ENCODE data around the gene CMKLR1.

CMKLR1 gene

GRCh38 chr12:108315486-108316105 lies 23.5 kb downstream of the CMKLR1 start:
- no peak for DNase-seq

DNA sequence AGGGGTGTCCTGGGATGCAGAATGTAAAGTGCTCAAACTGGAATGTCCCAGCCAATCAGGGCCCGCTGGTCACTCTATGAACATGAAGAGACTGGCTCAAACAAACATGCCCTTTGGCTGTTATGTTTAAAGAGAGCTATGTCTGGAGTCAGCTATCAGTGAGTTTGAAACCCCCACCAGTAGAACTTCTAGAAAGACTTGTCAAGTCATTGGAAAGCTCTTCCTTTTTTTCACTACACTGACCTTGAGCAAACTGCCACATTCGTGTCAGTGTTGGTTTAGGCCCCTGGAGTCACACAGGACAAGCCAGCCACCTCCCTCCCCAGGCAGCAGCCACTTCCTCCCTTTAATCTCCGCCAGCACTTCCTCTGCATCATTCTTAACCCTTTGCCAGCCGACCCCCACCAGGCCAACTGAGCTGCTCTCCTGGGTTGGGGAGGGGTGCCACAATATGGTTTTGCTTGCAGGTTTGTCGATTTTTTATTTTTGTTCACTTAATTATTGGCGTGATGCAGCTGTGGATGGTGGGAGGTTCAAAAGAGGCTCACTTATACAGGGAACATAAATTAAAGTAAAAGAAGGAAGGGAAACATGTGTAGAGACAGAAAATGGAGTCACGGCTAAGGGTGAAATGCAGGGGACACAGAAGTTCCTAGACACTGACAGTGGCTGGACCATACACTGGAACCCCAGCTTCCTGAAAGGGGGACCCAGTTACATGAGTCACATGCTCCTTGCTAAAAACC lies 25.3 kb downstream of the CMKLR1 start:
- peak; percentile 7 for DNase-seq

- DNase-seq = no peak
Observed at GRCh38 chr12:108313241-108313605, 25.9 kb downstream of the CMKLR1 start.

DNA sequence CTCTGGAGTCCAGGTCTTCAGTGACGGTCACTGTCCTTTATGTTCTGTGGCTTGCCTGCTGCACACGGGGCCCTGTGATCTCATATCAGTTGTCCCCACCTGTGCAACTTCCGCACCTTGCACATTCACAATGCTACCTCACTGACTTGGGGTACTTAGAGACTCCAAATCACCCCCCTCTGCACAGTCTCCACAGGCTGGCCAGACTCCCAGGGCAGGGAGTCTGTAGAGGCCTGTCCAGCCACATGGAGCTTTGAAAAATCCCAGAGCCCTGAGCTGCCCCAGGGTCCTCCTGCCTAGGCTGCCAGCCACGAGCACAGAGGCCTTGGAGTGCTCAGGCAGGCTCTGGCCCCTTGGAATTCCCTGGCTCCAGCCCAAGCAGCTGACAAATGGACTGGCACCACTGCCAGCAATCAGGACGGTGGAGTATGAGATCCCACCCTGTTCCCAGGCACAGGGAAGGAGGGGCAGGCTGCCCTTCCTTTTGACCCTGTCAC lies 26.4 kb downstream of the CMKLR1 start:
- no peak for DNase-seq

- no peak for DNase-seq
Observed at GRCh38 chr12:108312073-108312659, 26.9 kb downstream of the CMKLR1 start.

DNA sequence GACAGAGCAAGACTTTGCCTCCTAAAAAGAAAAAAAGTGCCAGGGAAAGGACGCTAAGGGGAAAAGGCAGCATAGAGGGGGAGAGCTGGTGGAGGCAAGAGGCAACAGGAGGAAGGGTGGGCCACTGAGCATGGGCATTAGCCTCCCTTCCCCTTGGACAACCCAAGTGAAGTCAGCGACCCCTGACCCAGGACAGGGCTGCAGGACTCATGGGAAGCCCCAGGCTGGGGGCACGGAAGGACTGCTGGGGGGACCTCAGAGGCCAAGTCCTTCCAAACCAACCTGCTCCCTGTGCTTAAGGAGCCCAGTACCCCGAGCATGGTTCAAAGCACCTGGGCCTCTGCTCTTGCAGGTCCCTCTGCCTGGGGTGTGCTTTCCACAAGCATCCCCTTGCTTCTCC lies 27.5 kb downstream of the CMKLR1 start:
- DNase-seq = no peak

- no peak for DNase-seq
Observed at GRCh38 chr12:108310489-108310888, 28.6 kb downstream of the CMKLR1 start.

GRCh38 chr12:108309674-108310312 lies 29.3 kb downstream of the CMKLR1 start:
- no peak for DNase-seq

DNA sequence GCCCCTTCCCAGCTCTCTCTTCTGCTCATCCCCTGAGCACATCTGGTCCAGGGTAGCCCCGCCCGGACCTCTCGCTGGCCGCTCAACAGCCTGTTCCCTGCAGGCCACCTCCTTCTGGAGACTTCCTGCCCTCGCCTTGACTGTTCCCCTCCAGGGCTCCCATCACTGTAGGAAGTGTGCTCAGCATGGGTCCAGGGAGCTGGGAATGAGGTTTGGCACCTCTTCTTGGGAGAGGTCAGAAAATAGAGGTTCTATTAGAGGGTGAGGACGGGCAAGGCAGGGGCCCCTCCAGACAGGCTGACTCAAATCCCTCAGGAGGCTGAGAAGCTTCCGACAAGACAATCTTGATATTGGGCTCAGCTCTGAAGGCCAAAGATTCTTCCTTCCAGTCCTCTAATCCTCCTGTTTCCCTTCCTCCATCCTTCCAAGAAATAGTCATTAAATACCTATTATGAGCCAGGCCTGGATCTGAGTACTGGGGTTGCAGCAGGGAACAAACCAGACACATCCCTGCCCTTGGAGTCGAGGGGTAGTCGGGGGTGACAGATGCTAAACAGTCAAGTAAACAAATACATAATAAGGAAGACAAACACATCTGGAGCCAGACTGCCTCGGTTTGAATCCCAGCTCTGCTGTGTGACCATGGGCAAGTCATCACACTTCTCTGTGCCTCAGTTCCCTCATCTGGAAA lies 30.6 kb downstream of the CMKLR1 start:
- DNase-seq = no peak

DNA sequence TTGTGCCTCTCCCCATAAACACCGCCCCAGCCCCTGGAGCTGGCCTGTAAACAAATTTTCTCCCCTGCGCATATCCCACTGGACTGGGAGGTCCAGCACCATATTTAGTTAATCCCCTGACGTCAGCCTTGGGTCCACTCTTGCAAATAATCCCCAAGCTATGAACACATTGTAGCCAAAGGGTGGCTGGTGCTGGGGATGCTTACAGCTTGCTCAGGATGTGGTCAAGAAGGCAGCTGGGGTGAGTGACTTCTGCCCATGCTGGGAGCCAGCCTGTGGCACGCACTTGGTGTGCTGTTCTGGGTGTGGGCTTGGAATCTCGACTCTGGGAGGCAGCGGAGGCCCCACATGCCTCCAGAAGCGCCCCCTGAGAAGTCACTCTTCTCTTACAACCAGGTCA lies 32.1 kb downstream of the CMKLR1 start:
- DNase-seq = no peak

DNA sequence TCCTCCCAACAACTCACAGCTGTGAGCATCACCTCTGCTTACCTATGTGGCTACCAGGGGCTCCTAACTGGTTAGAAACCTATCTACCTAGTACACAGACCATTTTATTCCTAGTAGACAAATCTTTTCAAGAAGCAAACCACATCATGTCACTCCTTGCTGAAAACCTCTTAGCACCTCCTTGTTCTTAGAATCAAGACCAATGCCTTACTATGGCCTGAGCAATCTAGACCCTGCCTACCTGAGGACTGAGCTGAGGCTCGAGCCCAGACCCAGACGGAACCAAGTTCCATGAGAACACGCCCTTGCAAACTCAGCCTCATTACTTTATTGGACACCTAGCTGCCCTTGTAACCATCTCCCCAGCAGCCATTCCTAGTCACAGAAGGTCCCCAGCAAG lies 32.6 kb downstream of the CMKLR1 start:
- no peak for DNase-seq

DNA sequence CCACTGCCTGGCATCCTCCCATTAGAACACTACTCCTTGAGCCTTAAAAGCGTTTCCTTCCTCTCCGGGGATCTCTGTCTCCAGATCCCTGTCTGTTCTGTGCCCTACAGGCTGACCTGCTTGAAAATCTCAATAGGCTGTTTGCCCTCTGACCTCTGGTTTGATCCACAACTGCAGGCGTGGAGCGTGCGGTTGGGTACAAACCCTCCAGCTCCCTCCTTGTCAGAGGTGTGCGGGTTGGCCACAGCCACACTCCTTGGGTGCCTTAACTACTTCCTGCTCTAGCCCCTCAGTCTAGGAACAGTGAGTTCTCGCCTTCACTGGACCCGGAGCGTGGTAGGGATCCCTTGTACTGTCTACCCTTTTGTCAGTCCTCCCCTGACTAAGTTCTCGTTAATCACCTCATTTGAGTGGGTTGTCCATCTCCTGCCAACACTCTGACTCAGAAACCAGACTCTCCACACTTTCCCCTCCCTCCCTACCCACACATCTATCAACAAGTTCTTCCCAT lies 33.1 kb downstream of the CMKLR1 start:
- no peak for DNase-seq

DNA sequence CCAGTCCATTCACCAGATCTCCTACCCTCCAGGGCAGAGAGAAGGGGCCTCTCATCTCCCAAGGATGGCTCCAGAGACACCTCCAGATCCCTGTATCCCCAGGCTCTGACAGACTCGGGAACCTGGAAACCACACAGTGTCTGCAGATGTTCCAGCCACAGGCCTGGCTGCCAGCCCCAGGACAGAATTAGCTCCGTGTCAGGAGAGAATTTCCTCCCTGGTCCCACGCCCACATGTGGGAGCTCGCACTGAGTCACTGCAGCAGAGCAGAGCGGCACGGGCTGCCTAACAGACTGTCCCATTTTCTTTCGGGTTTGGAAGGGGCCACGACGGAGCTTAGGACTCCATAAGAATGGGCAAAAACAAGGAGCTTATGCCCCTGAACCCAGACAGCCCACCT lies 33.6 kb downstream of the CMKLR1 start:
- DNase-seq = no peak

DNA sequence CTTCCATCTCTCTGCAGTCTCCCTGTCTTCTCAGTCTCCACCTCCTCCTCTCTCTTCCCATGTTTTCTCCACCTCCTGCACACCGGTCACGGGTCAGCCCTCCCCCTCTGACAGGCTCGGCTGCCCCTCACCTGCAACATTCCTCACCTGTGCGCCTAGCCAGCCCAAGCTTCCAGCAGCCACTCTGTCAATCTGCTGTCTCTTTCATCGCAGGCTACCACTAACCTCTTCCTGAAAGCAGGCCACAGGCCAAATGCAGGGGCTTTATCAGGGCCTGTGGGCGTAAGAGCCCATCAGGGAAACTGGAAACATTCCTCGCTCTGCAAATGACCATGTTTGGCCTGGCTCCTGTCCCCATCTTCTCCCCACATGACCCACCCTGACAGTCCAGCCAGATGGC lies 34.5 kb downstream of the CMKLR1 start:
- DNase-seq = no peak

DNA sequence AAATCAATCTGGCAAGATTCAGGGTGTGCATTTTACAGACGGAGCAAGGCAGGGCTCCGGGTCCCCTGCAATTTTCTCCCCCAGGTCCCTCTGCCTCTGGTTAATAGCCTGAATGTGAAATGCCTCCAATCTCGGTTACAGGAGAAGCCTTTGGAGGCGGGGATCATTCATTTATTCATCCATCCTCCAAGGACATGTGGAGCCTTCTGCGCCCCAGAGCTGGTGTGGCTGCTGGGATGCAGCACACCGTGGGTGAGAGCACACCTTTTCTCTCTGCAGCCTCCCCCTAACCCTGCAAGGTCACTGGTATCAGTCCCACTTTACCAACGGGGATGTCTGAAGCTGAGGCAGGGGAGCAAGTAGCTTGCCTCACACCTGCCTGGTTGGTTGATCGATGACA lies 35.4 kb downstream of the CMKLR1 start:
- no peak for DNase-seq

DNA sequence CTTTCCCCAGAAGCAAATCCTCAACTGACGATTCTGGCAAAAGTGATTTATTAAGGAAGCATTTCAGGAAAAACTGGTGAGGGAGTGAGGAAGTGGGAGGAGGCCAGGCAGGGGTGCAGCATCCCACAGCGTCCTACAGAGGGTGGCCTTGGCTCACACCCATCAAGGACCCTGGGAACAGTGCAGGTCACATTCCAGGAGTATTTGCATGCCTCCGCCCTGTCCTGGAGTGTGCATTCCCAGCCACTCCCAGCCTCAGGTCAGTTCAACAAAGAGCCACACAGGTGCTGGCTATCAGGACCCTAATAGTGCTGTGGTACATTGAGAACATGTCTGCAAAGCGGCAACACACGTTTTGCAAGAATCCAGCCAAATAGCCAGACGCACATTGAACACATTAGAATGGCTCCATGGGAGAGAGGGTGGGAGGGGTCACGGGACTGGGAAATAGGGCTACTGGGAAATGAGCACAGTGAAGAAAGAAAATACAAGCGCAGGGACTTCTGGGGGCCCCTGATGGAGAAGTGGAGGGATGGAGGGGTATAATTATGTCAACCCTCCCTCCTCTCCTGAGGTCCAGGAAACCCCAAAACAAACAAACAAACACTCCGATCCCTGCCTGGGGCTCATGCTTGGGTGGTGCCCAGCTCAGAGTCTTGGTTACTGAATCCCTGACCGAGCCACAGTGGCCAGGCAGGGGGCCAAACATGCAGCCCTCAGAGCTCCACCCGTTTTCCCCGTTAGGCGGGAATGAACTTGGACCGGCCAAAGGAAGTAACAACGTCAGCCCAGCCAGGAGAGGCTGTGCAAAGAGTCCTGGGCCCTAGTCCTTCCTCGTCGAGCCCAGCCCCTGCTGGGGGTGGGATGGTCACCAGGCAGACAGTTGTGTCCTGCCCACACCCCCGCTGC lies 36.5 kb downstream of the CMKLR1 start:
- DNase-seq = no peak

DNA sequence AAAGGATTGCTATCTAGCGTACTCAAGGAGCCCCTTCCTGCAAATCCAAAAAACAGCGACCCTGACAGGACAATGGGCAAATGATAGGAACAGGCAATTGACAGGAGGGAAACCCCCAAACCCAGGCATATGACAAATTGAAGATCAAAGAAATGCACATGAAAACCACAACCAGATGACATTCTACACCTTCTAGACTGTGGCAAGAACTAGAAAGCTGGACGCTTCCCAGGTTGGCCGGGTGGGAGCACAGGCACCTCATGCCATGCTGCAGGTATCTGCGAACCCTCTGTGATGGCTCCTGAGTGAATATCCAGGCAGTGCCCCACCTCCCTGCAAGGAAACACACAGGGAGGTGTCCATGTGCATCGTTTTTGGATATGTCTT lies 37.1 kb downstream of the CMKLR1 start:
- no peak for DNase-seq

DNA sequence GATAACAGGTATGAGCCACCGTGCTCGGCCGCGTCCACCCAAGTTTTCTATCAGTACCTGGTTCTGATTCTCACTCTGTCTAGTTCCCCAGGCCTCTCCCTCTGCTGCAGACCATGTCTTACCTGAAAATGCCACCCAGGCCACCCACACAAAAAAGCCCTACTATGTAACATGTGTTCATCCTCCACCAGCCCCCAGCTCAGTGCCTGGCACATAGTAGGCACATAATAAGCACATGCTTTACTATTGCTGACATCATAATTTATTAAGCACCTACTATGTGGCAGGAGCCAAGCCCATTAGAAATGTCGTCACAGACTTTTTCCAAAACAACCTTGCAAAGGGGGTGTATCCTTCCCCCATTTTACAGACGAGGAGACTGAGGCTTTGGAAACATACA lies 37.8 kb downstream of the CMKLR1 start:
- no peak for DNase-seq

DNA sequence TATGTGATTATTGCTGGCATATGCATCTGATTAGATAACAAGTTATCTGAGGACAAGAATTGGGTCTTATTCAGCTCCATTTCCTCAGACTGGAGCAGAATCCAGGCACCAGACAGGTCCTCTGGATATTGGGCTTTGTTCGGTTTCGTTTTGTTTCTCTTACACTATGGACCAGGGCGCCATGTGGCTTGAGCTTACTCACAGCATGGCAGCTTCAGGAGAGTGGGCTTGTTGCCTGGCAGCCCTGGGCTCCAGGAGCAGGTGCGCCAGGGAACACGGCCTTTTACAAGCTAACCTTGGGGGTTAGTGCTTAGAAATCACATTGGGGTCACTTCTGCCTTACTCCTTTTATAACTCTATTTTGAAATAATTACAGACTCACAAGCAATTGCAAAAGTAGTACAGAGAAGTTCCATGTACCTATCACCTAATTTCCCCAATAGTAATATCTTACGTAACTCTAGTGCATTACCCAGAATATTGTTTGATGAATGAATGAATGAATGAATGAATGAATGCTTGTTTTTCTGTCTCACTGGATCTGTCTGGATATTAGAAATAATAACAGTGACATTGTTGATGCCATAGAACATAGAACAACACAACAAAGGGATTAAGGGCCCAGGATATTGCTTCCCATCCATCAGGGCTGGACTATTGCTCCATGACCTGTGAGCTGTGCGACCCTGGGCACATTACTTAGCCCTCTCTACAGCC lies 39.0 kb downstream of the CMKLR1 start:
- DNase-seq = no peak

DNA sequence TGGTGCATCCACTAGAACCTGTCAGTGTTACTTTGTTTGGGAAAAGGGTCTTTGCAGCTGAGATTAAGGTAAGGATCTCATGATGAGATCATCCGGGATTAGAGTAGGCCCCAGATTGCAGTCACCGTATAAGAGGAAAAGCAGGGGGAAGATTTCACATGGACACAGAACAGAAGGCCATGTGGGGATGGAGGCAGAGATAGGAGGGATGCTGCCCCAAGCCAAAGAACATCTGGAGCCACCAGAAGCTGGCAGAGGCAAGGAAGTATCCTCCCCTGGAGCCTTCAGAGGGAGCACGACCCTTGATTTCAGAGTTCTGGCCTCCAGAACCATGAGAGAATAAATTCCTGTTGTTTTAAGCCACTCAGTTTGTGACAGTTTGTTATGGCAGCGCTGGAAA lies 39.6 kb downstream of the CMKLR1 start:
- no peak for DNase-seq

DNA sequence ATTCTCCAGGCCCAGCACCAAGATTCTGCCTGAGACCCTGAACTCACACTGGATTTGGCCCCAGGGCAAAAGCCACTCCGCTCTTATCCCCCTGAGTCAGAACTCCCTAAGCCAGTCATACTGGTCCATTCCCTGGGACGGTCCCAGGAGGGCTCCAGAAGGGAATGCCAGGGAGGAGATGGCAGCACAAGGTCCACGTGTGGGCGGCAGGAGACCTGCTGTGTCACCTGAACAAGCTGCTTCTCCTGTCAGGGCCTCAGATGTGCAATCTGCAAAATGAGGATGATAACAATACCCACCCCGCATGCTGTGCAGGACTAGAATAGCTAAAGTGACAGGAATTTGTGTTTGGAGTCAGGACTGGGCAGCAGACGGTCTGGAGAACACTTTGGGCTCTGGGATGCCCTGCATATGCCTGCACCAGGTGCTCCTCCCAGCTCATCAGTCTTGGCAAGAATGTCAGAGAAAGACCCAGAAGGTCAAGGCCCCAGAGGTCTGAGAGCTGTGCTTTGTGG lies 40.3 kb downstream of the CMKLR1 start:
- no peak for DNase-seq

All from CD4-positive, alpha-beta T cell treated with Interleukin-17A for 4 hours (primary cell).